ENCODE data around the gene HAUS7. TPM values are rescaled to one million over a fixed set of nuclear protein-coding genes. Genes with fewer than 3 reads are reported as not detected.

Gene HAUS7
- total and polyA plus RNA-seq, 2 experiments from 2014 or later = 24.5 to 28.3 TPM

GRCh38 chrX:153421856-153422255 is 48.5 kb downstream of the HAUS7 start:
- Histone ChIP-seq H3K4me3 (no peak overlapping the region), H3K9ac (no peak overlapping the region), H3K36me3 (ENCODE audit: low read depth) (no peaks in the 10 kb centered on the region), H2AFZ (no peak overlapping the region), H3K4me2 (ENCODE audit: unreplicated experiment) (no peak overlapping the region), H3K27ac (no peak overlapping the region), H3K4me1 (ENCODE audit: insufficient read depth) (no peaks in the 10 kb centered on the region), H3K27me3 (replicated peaks; ENCODE audit: insufficient read depth) (no peaks in the 10 kb centered on the region), H3K9me3 (ENCODE audit: low read depth) (no peaks in the 10 kb centered on the region), H4K20me1 (ENCODE audit: insufficient read depth) (no peaks in the 10 kb centered on the region), H3F3A (ENCODE audit: insufficient read depth) (no peaks in the 10 kb centered on the region), H3K79me2 (ENCODE audit: insufficient read depth) (no peaks in the 10 kb centered on the region), H3K9me2 (ENCODE audit: insufficient read depth) (no peaks in the 10 kb centered on the region)
- in situ Hi-C loops (cut with MboI) = no loop called here
- 85 to 89% methylated on average over 5 to 18 of the region's 18 CpGs for WGBS, 2 experiments (ENCODE audit: low coverage in 1 of 2, low lambda C conversion rate in 2 of 2, missing lambda C conversion rate in 2 of 2)
- no peak for DNase-seq
- no peak for TF ChIP-seq EZH2 (IDR thresholded peaks at IDR 0.05; ENCODE audit: insufficient read depth, poor library complexity, severe bottlenecking)
- no peak for TF ChIP-seq EZH2phosphoT487 (IDR thresholded peaks at IDR 0.05; ENCODE audit: insufficient read depth, low read depth)

GRCh38 chrX:153420851-153421599 is 49.4 kb downstream of the HAUS7 start:
- H4K20me1 ChIP-seq (ENCODE audit: insufficient read depth) = no peaks in the 10 kb centered on the region
- no peak overlapping the region for H2AFZ ChIP-seq
- H3K9me2 ChIP-seq (ENCODE audit: insufficient read depth) = no peaks in the 10 kb centered on the region
- no peak for TF ChIP-seq EZH2phosphoT487 (IDR thresholded peaks at IDR 0.05; ENCODE audit: insufficient read depth, low read depth)
- no peak for TF ChIP-seq EZH2 (IDR thresholded peaks at IDR 0.05; ENCODE audit: insufficient read depth, poor library complexity, severe bottlenecking)
- no peaks in the 10 kb centered on the region for H3K79me2 ChIP-seq (ENCODE audit: insufficient read depth)
- no peak for DNase-seq
- H3F3A ChIP-seq (ENCODE audit: insufficient read depth) = no peaks in the 10 kb centered on the region
- H3K4me3 ChIP-seq = no peak overlapping the region
- in situ Hi-C loops (cut with MboI) = no loop called here
- no peaks in the 10 kb centered on the region for H3K4me1 ChIP-seq (ENCODE audit: insufficient read depth)
- no peaks in the 10 kb centered on the region for H3K9me3 ChIP-seq (ENCODE audit: low read depth)
- no peaks in the 10 kb centered on the region for H3K27me3 ChIP-seq (replicated peaks; ENCODE audit: insufficient read depth)
- H3K36me3 ChIP-seq (ENCODE audit: low read depth) = no peaks in the 10 kb centered on the region
- 91 to 96% methylated on average over 12 to 60 of the region's 91 CpGs for WGBS, 2 experiments (ENCODE audit: low coverage in 1 of 2, low lambda C conversion rate in 2 of 2, missing lambda C conversion rate in 2 of 2)
- no peak overlapping the region for H3K9ac ChIP-seq
- no peak overlapping the region for H3K4me2 ChIP-seq (ENCODE audit: unreplicated experiment)
- H3K27ac ChIP-seq = no peak overlapping the region

- H3K36me3 ChIP-seq (ENCODE audit: low read depth) = no peaks in the 10 kb centered on the region
- DNase-seq = no peak
- no peak overlapping the region for H3K27ac ChIP-seq
- no peaks in the 10 kb centered on the region for H3K27me3 ChIP-seq (replicated peaks; ENCODE audit: insufficient read depth)
- no peaks in the 10 kb centered on the region for H3K9me3 ChIP-seq (ENCODE audit: low read depth)
- TF ChIP-seq EZH2phosphoT487 (IDR thresholded peaks at IDR 0.05; ENCODE audit: insufficient read depth, low read depth) = no peak
- no peak for TF ChIP-seq EZH2 (IDR thresholded peaks at IDR 0.05; ENCODE audit: insufficient read depth, poor library complexity, severe bottlenecking)
- no peaks in the 10 kb centered on the region for H3K79me2 ChIP-seq (ENCODE audit: insufficient read depth)
- H3K9me2 ChIP-seq (ENCODE audit: insufficient read depth) = no peaks in the 10 kb centered on the region
- no peak overlapping the region for H3K4me3 ChIP-seq
- H3K9ac ChIP-seq = no peak overlapping the region
- no peak overlapping the region for H3K4me2 ChIP-seq (ENCODE audit: unreplicated experiment)
- H4K20me1 ChIP-seq (ENCODE audit: insufficient read depth) = no peaks in the 10 kb centered on the region
- WGBS, 2 experiments (ENCODE audit: low coverage in 1 of 2, low lambda C conversion rate in 2 of 2, missing lambda C conversion rate in 2 of 2) = 59 to 74% methylated on average over 4 to 8 of the region's 8 CpGs
- H3F3A ChIP-seq (ENCODE audit: insufficient read depth) = no peaks in the 10 kb centered on the region
- in situ Hi-C loops (cut with MboI) = no loop called here
- H3K4me1 ChIP-seq (ENCODE audit: insufficient read depth) = no peaks in the 10 kb centered on the region
- H2AFZ ChIP-seq = no peak overlapping the region
Observed at GRCh38 chrX:153417637-153418036, 52.7 kb downstream of the HAUS7 start.

GRCh38 chrX:153416781-153417450 is 53.5 kb downstream of the HAUS7 start:
- no peak for DNase-seq
- no peaks in the 10 kb centered on the region for H3K4me1 ChIP-seq (ENCODE audit: insufficient read depth)
- H3K36me3 ChIP-seq (ENCODE audit: low read depth) = no peaks in the 10 kb centered on the region
- H3F3A ChIP-seq (ENCODE audit: insufficient read depth) = no peaks in the 10 kb centered on the region
- no peaks in the 10 kb centered on the region for H4K20me1 ChIP-seq (ENCODE audit: insufficient read depth)
- no peak overlapping the region for H2AFZ ChIP-seq
- in situ Hi-C loops (cut with MboI) = no loop called here
- H3K4me2 ChIP-seq (ENCODE audit: unreplicated experiment) = no peak overlapping the region
- H3K27ac ChIP-seq = no peak overlapping the region
- no peak overlapping the region for H3K4me3 ChIP-seq
- TF ChIP-seq EZH2phosphoT487 (IDR thresholded peaks at IDR 0.05; ENCODE audit: insufficient read depth, low read depth) (no peak), EZH2 (IDR thresholded peaks at IDR 0.05; ENCODE audit: insufficient read depth, poor library complexity, severe bottlenecking) (no peak)
- H3K79me2 ChIP-seq (ENCODE audit: insufficient read depth) = no peaks in the 10 kb centered on the region
- WGBS, 2 experiments (ENCODE audit: low coverage in 1 of 2, low lambda C conversion rate in 2 of 2, missing lambda C conversion rate in 2 of 2) = 32 to 34% methylated on average over 12 of the region's 12 CpGs
- H3K9me3 ChIP-seq (ENCODE audit: low read depth) = no peaks in the 10 kb centered on the region
- H3K9me2 ChIP-seq (ENCODE audit: insufficient read depth) = no peaks in the 10 kb centered on the region
- no peaks in the 10 kb centered on the region; the same call in 1 of the 2 replicates for H3K27me3 ChIP-seq (replicated peaks; ENCODE audit: insufficient read depth)
- no peak overlapping the region for H3K9ac ChIP-seq
